Islet of Langerhans (tissue), 1 donor: ENCODE data around the gene FBXW8.

Experiments
- FAIRE-seq: peaks from one replicate; lab custom pipeline; 2011; peaks lifted over from hg19 to GRCh38; lab: Jason Lieb, UNC

The FBXW8 gene

GRCh38 chr12:116910645-116911451 lies at the start of gene FBXW8:
Gene FBXW8 (plus strand): TSS chr12:116910950. CDS start chr12:116911038, 88 bp downstream.
- FAIRE-seq = peak; percentile 76

DNA sequence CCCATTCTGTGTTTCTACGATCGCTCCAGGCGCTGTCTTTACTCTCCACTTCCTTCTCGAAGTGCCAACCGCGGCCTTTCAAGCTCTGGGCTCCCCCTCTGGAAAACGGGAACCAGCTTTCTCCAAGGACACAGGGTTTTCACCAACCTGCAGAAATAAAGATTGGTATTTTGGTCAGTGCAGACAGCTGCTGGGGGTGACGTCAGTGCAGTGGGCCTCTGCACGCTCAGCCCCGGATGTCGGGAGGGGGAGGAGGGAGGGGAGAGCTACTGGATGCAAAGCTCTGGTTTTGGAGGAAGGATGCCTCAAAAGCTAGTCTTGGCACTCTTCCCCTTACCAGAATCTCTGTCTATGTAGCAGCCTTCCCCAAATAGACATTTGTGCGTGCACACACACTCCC lies 49.4 kb upstream of the FBXW8 start:
- no peak for FAIRE-seq

DNA sequence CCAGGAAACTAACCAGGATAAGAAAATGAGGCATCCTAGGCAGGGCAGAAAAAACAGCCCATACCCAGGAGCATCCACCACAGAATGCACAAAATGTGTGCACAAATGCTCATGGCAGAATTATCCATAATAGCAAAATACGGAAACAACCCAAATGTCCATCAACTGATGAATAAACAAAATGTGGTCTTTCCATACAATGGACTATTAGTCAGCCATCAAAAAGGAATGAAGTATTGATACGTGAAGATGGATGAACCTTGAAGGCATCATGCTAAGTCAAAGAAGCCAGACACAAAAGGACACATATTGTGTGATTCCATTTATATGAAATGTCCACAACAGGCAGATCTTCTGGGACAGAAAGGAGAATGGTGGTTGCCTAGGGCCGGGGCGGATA lies 48.6 kb upstream of the FBXW8 start:
- no peak for FAIRE-seq

- FAIRE-seq = no peak
Observed at GRCh38 chr12:116863275-116863767, 47.4 kb upstream of the FBXW8 start.

DNA sequence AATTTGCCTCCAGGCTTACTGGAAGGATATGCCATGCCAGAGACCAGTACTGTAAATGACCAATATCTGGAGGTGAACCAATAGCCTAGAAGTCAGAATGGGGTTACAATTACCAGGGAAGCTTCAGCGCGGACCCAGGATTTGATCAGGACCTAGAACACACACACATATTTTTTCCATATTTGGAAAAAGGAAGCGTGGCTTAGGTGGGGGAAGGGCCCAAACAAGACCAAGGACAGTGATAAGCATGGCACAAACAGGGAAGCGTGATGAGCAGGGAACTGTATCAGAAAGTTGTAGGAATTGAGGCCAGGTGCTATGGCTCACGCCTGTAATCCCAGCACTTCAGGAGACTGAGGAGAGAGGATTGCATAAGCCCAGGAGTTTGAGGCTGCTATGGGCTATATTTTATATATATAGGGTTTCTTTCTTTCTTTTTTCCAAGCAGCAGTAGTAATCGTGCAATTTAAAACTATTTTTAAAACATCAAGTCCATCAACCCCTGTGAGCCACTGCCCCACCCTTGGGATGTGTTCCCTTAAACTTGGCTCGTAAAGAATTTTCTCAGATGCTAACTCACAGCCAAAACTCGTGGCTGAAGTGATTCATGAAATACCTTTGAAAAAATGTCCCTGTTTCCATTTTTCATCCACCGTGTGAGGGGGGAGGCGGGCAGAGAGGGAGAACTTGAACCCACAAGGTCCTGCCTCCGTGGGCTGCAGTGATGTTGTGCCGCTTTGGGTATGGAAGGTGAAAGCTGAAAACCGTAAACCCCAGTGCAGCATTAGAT lies 46.2 kb upstream of the FBXW8 start:
- FAIRE-seq = no peak

DNA sequence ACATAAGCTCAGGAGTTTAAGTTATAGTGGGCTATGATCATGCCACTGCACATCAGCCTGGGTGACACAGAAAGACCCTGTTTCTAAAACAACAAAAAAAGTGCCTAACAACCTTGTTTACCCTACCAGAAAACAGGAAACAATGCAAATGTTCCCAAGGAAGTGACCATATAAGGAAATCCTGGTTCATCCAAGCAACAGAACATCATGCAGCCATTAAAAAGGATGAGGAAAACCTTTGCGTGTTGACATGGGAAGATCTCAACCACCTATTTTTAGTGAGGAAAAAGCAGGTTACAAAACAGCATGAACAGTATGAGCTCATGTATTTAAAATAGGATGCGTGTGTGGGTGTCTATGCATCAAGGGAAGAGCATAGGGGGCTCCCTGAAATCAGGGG lies 43.2 kb upstream of the FBXW8 start:
- no peak for FAIRE-seq

- FAIRE-seq = no peak
Observed at GRCh38 chr12:116870306-116870705, 40.4 kb upstream of the FBXW8 start.

- no peak for FAIRE-seq
Observed at GRCh38 chr12:116874324-116874995, 36.3 kb upstream of the FBXW8 start.

DNA sequence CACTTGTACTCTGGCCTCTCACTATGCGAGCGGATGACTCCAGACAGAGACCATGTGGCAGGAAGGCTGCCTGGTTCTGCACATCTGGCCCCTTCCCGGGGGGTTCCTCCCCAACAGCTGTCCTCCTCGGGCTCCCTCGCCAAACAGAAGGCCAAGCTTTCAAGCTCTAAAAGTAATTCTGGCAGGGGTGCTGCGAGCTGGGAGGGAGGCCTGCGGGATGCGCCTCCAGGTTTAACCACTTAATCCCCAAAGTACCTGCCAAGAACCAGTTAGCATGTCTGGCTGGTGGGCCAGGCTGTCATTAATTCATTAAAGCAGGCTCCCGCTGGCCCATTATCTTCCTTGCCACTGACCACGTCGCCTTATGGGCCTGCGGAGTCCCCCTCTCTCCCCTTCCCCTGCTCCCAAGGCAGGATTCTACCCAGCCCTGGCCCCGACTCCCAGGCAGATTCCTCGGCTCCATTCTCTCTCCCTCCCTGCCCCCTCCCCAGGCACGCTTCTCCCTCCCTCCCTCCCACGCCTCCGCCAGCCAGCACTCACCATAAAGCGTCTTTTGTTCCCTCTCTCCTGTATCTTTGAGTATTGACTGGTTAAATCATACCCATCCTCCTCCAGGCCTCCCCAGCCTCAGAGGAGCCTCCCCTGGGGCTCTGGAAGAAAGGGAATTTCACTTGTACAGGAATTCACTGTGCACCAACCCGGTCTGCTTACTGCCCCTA lies 34.4 kb upstream of the FBXW8 start:
- FAIRE-seq = no peak

DNA sequence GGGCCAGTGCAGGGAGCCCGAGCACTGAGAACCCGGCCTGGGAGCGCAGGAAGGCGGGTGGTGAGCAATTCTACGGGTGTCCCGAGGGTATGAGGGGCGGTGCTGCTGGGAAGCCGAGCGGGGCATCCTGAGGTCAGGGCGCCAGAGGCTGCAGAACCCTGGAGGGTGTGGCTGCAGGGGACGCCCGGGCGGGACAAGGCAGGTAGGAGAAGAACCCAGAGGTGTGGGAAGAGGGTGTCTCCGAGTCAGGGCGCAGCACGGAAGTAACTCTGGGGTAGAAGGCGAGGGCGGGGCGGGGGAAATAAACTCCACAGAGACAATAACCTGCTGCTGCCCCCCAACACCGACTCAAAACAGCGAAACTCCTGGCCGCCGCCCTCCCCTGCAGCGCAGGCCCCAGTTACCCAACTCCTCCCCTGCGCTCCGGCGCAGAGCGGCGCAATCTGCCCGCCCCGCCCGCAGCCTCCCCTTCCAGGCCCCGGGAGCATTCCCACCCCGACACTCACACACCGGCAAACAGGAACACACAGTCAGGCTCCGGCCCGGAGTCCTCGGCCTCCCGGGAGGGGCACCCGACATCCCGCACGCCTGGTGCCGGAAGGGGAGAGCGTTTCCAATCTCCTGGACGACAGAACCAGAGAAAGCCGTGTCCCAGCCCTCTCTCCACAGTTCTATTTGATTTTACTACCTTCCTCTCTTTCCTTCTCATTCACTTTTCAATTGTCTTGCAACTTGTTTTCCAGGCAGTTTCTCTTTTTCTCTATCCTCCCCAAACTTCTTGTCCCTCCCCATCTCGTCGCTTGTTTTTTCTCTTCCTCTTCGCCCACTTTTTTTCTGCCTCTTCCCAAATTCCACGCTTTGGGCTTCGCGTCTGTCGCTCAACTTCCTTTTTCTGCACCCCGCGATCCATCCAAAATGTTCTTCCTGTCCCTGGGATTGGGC lies 31.9 kb upstream of the FBXW8 start:
- FAIRE-seq = no peak

DNA sequence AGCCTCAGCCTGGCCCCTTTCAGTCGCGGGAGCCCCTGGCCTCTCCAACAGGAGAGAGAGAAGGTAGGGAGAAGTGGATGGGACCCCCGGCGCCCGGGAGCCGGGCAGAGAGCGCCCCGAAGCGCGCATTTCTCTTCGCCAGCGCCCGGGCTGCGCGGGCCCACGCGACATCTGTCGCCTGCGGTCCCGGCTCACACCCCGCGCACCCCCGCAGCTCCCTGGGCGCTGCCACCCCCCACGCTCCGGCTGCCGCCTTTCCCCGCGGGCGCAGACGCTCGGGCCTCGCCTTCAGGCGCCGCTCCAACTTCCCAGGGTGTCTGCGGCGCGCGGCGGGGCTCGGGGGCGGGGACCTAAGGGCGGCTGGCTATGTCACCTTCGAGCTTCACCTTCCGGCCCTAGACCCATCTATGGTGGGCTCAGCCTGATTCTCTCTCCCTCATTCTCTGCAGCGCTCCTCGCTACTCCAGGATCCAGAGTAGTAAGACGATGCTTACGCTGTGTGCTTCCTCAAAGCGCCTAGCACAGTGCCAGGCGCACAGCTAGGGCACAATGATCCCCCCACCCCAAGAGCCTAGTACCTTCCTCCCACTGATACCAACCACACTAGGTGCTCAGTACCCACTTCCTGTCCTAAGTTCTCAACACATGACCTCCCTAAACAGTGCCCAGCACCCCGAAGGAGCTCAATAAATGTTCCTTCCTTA lies 31.1 kb upstream of the FBXW8 start:
- FAIRE-seq = no peak

DNA sequence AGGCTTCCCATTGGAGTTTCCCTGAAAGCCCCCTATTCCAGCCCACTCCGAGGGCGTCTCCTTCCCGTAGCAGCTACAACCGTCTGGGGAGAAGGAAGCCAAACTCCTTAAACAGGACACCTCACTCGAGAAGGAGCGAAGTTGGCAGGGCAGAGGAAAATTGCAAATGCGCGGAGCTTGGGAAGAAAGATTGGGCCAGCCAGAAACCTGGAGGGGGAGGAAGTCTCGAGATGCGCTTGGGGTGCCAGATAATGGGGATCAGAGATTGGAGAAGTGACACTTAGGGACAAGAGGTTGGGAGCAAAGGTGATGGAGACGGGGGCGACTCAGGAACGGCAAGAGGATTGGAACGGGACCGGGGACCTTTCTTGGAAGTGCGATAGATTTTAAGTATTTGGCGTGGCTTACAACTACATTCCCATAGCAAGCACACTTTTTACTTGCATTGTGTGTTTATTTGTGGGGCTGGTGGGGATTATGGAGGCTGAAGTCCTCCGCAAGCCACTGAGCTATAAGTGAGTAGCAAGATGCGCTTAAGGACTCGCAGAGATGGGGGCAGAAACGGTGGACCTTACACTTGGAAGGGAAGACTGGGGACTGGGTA lies 30.4 kb upstream of the FBXW8 start:
- no peak for FAIRE-seq

DNA sequence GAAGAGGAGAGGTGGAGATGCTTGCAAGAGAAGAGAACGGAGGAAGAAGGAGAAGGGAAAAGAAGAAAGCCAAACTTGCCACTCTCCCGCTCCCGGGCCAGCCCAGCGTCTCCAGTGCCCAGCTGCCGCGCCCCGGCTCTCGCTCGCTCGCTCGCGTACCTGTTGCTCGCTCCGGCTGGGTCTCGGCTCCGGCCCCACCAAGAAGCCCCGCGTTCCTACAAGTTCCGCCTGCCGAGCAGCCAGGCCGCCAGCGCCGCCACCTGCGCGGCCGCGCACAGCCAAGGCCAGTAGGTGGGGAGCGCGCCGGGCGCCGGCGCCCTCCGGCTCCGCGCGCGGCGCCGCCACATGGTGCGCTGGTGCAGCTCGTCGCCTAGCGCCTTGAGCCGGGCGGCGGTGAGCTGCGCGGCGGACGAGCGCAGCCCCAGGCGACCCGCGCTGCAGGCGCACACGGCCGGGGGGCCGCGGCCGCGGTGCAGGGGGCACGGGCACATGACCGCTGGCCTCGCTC lies 29.9 kb upstream of the FBXW8 start:
- FAIRE-seq = no peak

GRCh38 chr12:116881325-116881876 lies 29.3 kb upstream of the FBXW8 start, which contains the start of gene HRK:
Gene HRK (minus strand): TSS chr12:116881441. CDS start chr12:116881307, 134 bp downstream.
- FAIRE-seq = no peak

DNA sequence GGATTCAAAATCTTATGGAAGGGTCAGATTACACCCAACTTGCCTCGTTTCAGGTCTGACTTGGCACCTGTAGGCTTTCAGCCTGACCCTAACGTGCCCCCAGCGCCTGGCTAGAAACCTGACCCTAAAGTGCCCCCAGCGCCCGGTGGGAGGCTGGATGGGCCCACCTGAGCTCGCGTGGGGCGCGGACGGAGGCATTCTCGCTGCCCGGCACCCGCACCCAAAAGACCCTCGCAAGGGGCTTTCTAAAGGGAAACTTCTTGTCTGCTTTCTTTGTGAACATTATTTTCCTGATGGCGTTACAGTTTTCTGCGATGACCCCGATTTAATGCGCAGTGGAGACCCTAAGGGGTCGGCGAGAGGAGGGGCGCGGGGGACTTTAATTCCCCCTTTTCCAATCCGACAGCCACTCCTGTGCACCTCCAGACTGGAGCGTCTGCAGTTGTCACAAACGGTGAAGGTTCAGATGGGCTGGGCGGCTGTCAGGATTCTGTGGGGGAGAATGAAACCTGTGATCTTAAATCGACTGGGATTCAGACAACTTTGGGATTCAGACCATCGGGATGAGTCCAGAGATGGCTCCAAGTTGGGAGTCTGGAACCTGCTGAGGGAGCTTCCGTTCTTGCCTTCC lies 28.8 kb upstream of the FBXW8 start:
- FAIRE-seq = no peak

DNA sequence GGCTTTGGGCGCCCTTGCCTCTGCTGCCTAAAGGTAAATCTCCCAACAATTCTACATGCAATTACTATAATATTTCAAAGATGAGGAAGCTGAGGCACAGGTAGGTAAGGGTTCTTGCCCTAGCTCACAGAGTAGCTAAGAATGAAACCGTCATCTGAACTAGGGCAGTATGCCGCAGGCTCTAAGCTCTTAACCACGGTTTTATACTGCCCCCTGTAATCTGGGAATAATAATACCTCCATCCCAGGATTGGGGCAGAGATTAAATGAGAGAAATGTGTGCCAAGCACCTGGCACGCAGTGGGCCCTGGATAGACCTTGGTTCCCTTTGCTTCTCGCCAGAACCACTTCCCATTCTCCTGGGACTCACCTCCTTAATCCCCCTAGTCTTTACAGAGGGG lies 28.0 kb upstream of the FBXW8 start:
- FAIRE-seq = no peak

DNA sequence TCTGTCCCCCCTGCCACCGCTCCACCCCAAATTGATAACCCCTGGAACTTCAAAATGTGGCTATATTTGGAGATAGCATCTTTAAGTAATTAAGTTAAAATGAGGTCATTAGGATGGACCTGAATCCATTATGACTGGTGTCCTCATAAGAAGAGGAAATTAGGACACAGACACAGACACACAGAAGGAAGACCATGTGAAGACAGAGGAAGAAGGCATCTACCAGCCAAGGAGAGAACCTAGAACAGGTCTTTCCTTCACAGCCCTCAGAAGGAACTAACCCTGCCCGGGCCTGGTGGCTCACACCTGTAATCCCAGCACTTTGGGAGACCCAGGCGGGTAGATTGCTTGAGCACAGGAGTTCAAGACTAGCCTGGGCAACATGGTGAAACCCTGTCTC lies 25.9 kb upstream of the FBXW8 start:
- FAIRE-seq = no peak

DNA sequence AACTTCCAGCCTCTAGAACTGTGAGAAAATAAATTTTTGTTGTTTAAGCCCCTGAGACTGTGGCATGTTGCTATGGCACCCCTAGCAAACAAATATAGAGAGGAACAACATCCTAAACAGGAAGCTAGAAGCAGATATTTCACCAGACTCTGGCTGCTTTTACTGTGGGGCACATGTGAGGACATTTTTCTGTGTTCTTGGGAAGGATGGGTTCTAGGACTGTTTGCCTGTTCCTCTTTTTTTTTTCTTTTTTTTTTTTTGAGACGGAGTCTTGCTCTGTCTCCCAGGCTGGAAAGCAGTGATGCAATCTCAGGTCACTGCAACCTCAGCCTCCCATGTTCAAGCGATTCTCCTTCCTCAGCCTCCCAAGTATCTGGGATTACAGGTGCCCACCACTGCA lies 25.3 kb upstream of the FBXW8 start:
- FAIRE-seq = no peak

GRCh38 chr12:116887244-116887643 lies 23.5 kb upstream of the FBXW8 start:
- no peak for FAIRE-seq
